Endothelial cell (in vitro differentiated cells): ENCODE results near the gene CISD3. TPM values are rescaled to one million over a fixed set of nuclear protein-coding genes. Genes with fewer than 3 reads are reported as not detected.
A peak's percentile ranks its signal among the peaks of the same experiment; 100 is the strongest.

ENCODE experiments used
- DNase-seq: peaks from one replicate; pipeline ENCODE4 v3.0.0; 2021; ENCODE audit warnings: low spot score
- H3K27ac Mint-ChIP-seq: one replicate; pipeline ENCODE4 v1.8.0; 2021; ENCODE audit warnings: mixed read lengths, inconsistent platforms; ENCODE audit not compliant: unreplicated experiment
- H3K27me3 Mint-ChIP-seq: one replicate; pipeline ENCODE4 v1.8.0; 2021; ENCODE audit warnings: mild to moderate bottlenecking, moderate library complexity, mixed read lengths, inconsistent platforms; ENCODE audit not compliant: unreplicated experiment
- H3K36me3 Mint-ChIP-seq: one replicate; pipeline ENCODE4 v1.8.0; 2021; ENCODE audit warnings: mild to moderate bottlenecking, low read depth, mixed read lengths, inconsistent platforms; ENCODE audit not compliant: unreplicated experiment
- H3K4me1 Mint-ChIP-seq: one replicate; pipeline ENCODE4 v1.8.0; 2021; ENCODE audit warnings: mild to moderate bottlenecking, mixed read lengths, inconsistent platforms; ENCODE audit not compliant: unreplicated experiment
- H3K4me3 Mint-ChIP-seq: one replicate; pipeline ENCODE4 v1.8.0; 2021; ENCODE audit warnings: mild to moderate bottlenecking, mixed read lengths, inconsistent platforms; ENCODE audit not compliant: unreplicated experiment
- H3K9me3 Mint-ChIP-seq: one replicate; pipeline ENCODE4 v1.8.0; 2021; ENCODE audit warnings: mixed read lengths, inconsistent platforms; ENCODE audit not compliant: unreplicated experiment
- CTCF ChIP-seq: fragments of 200-600 bp; sonication (generic); IDR thresholded peaks from one replicate; pipeline ENCODE4 v1.5.0; 2021; ENCODE audit warnings: antibody characterized with exemption; ENCODE audit not compliant: unreplicated experiment
- total RNA-seq: library from RNA; stranded (reverse); fragmentation: NEBNext Ultra II Directional; extraction: Animal tissue kit (Norgen Biotek cat#: 25700); gene quantifications from one replicate; pipeline ENCODE4 v1.2.1, GENCODE V29; 2021; ENCODE audit not compliant: unreplicated experiment

The CISD3 gene
- total RNA-seq, 1 donor from 2014 or later: 17.0 TPM

GRCh38 chr17:38740806-38741205 lies 10.7 kb downstream of the CISD3 start:
- TF ChIP-seq CTCF: no peak
- H3K4me3 Mint-ChIP-seq: peak overlapping the region; percentile 76
- H3K27me3 Mint-ChIP-seq: peaks cover 12% of the 10 kb centered on the region
- H3K4me1 Mint-ChIP-seq: peaks cover 31% of the 10 kb centered on the region
- H3K9me3 Mint-ChIP-seq: no peaks in the 10 kb centered on the region
- DNase-seq: no peak
- peak overlapping the region; percentile 86 for H3K27ac Mint-ChIP-seq
- H3K36me3 Mint-ChIP-seq: peaks cover 14% of the 10 kb centered on the region

- no peak overlapping the region for H3K4me3 Mint-ChIP-seq
- peaks cover 37% of the 10 kb centered on the region for H3K4me1 Mint-ChIP-seq
- no peaks in the 10 kb centered on the region for H3K9me3 Mint-ChIP-seq
- peaks cover 20% of the 10 kb centered on the region for H3K36me3 Mint-ChIP-seq
- no peak overlapping the region for H3K27ac Mint-ChIP-seq
- DNase-seq: no peak
- TF ChIP-seq CTCF: no peak
- peaks cover 12% of the 10 kb centered on the region for H3K27me3 Mint-ChIP-seq
Measured at GRCh38 chr17:38741461-38741860, 11.3 kb downstream of the CISD3 start.

GRCh38 chr17:38741921-38742410 lies 11.8 kb downstream of the CISD3 start:
- H3K9me3 Mint-ChIP-seq: no peaks in the 10 kb centered on the region
- no peak overlapping the region for H3K27ac Mint-ChIP-seq
- H3K36me3 Mint-ChIP-seq: peaks cover 20% of the 10 kb centered on the region
- H3K4me3 Mint-ChIP-seq: no peak overlapping the region
- no peak for TF ChIP-seq CTCF
- peaks cover 14% of the 10 kb centered on the region for H3K27me3 Mint-ChIP-seq
- peaks cover 42% of the 10 kb centered on the region for H3K4me1 Mint-ChIP-seq
- DNase-seq: no peak

GRCh38 chr17:38742411-38743308 lies 12.5 kb downstream of the CISD3 start:
- peaks cover 20% of the 10 kb centered on the region for H3K36me3 Mint-ChIP-seq
- peaks cover 14% of the 10 kb centered on the region for H3K27me3 Mint-ChIP-seq
- TF ChIP-seq CTCF: no peak
- no peak for DNase-seq
- peak overlapping the region; percentile 24 for H3K27ac Mint-ChIP-seq
- H3K4me1 Mint-ChIP-seq: peaks cover 42% of the 10 kb centered on the region
- peak overlapping the region; percentile 56 for H3K4me3 Mint-ChIP-seq
- H3K9me3 Mint-ChIP-seq: no peaks in the 10 kb centered on the region

- no peaks in the 10 kb centered on the region for H3K9me3 Mint-ChIP-seq
- peaks cover 12% of the 10 kb centered on the region for H3K27me3 Mint-ChIP-seq
- TF ChIP-seq CTCF: no peak
- peaks cover 14% of the 10 kb centered on the region for H3K36me3 Mint-ChIP-seq
- peaks cover 42% of the 10 kb centered on the region for H3K4me1 Mint-ChIP-seq
- DNase-seq: no peak
- H3K4me3 Mint-ChIP-seq: no peak overlapping the region
- no peak overlapping the region for H3K27ac Mint-ChIP-seq
Measured at GRCh38 chr17:38743556-38744171, 13.5 kb downstream of the CISD3 start.
